Hepatocyte (in vitro differentiated cells): ENCODE measurements around the gene DNER. TPM values are rescaled to one million over a fixed set of nuclear protein-coding genes. Genes with fewer than 3 reads are reported as not detected.

Experiments
- DNase-seq: peaks from one replicate; pipeline ENCODE4 v3.0.0-alpha.2; 2016; ENCODE audit warnings: low spot score
- H2AFZ ChIP-seq: fragments of 200-600 bp; sonication (generic); 2 replicates; pipeline ENCODE4 v1.6.0; 2016; ENCODE audit warnings: antibody characterized with exemption, mild to moderate bottlenecking
- H3K27ac ChIP-seq: fragments of 200-600 bp; sonication (generic); 2 replicates; pipeline ENCODE4 v1.5.1; 2016; ENCODE audit warnings: mild to moderate bottlenecking
- H3K27me3 ChIP-seq: fragments of 200-600 bp; sonication (generic); 2 replicates; pipeline ENCODE4 v1.6.1; 2016
- H3K36me3 ChIP-seq: fragments of 200-600 bp; sonication (generic); replicated peaks from 2 replicates; pipeline ENCODE4 v1.5.1; 2016; ENCODE audit warnings: low read depth; ENCODE audit not compliant: insufficient read depth
- H3K4me1 ChIP-seq: fragments of 200-600 bp; sonication (generic); 2 replicates; pipeline ENCODE4 v1.5.1; 2016; ENCODE audit warnings: mild to moderate bottlenecking, moderate library complexity; ENCODE audit not compliant: insufficient read depth
- H3K4me2 ChIP-seq: fragments of 200-600 bp; sonication (generic); 2 replicates; pipeline ENCODE4 v1.6.0; 2016
- H3K4me3 ChIP-seq: fragments of 200-600 bp; sonication (generic); 2 replicates; pipeline ENCODE4 v1.5.1; 2016; ENCODE audit warnings: mild to moderate bottlenecking
- H3K79me2 ChIP-seq: fragments of 200-600 bp; sonication (generic); 2 replicates; pipeline ENCODE4 v1.6.0; 2017; ENCODE audit warnings: mild to moderate bottlenecking
- H3K9me2 ChIP-seq: fragments of 200-600 bp; sonication (generic); replicated peaks from 2 replicates; pipeline ENCODE4 v1.6.0; 2017; ENCODE audit warnings: mild to moderate bottlenecking; ENCODE audit not compliant: insufficient read depth
- H3K9me3 ChIP-seq: fragments of 200-600 bp; sonication (generic); 2 replicates; pipeline ENCODE4 v1.5.1; 2016; ENCODE audit warnings: low read depth, mild to moderate bottlenecking
- H4K20me1 ChIP-seq: fragments of 200-600 bp; sonication (generic); 2 replicates; pipeline ENCODE4 v1.6.0; 2016; ENCODE audit warnings: mild to moderate bottlenecking; ENCODE audit not compliant: insufficient read depth, poor library complexity, severe bottlenecking
- CTCF ChIP-seq: fragments of 200-600 bp; sonication (generic); IDR thresholded peaks from 2 replicates; pipeline ENCODE4 v1.5.1; 2016; ENCODE audit warnings: antibody characterized with exemption, mild to moderate bottlenecking; ENCODE audit not compliant: poor library complexity
- EZH2 ChIP-seq: fragments of 200-600 bp; sonication (generic); IDR thresholded peaks from 2 replicates; pipeline ENCODE4 v1.6.1; 2016; ENCODE audit warnings: antibody characterized with exemption, mild to moderate bottlenecking, borderline replicate concordance
- EZH2phosphoT487 ChIP-seq: fragments of 200-600 bp; sonication (generic); IDR thresholded peaks from one replicate; pipeline ENCODE4 v1.6.1; 2018; ENCODE audit warnings: antibody characterized with exemption, mild to moderate bottlenecking, low read depth, moderate library complexity; ENCODE audit not compliant: unreplicated experiment, severe bottlenecking
- WGBS: methylation state at CpG from one replicate; pipeline ENCODE4 v1.1.6; 2016; ENCODE audit warnings: low lambda C conversion rate; ENCODE audit errors: missing lambda C conversion rate; 5-methylcytosine and 5-hydroxymethylcytosine counted together
- polyA plus RNA-seq: library from polyadenylated mRNA; unstranded; fragments of >200 nt; fragmentation: Nextera tagmentation; extraction: Ambion mirVana; gene quantifications from 2 replicates; pipeline ENCODE4 v1.2.1, GENCODE V29; 2016
- total RNA-seq: library from RNA; depleted of rRNA; stranded (reverse); fragments of >200 nt; gene quantifications from 2 replicates; pipeline ENCODE4 v1.2.3, GENCODE V29; 2014

Gene DNER
- total and polyA plus RNA-seq, 2 experiments from 2014 or later: 0.37 TPM; not detected in 1

- Histone ChIP-seq H4K20me1 (no peaks in the 10 kb centered on the region), H2AFZ (no peak overlapping the region), H3K4me3 (no peak overlapping the region), H3K36me3 (no peaks in the 10 kb centered on the region), H3K9me3 (no peaks in the 10 kb centered on the region), H3K27me3 (no peaks in the 10 kb centered on the region), H3K4me1 (no peaks in the 10 kb centered on the region), H3K27ac (no peak overlapping the region), H3K4me2 (no peak overlapping the region), H3K9me2 (no peaks in the 10 kb centered on the region), H3K79me2 (no peaks in the 10 kb centered on the region)
- WGBS: 61% methylated on average over 1 of the region's 1 CpG
- DNase-seq: no peak
- no peak for TF ChIP-seq EZH2
- no peak for TF ChIP-seq CTCF
Measured at GRCh38 chr2:229562472-229563127, 151.8 kb downstream of the DNER start.

DNA sequence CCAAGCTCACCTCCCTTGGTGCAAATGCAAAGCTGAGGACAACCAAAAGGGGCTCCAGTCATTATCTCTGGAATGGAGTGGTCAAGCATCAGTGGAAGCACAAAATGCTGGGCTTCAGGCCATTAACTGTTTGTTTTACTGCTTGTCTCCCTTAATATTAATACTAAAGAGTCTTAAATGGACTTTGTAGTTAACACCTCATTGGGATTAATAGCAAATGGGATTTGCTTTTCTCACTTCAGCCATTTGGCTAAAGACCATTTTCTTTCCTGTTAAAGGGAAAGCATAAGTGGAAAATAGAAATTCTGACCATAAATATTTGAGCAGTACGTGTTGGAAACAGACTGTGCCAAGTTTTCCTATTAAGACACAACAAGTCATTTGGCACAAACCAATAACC is 154.4 kb downstream of the DNER start:
- TF ChIP-seq EZH2phosphoT487 (no peak), CTCF (no peak)
- Histone ChIP-seq H3K4me2 (no peak overlapping the region), H3K36me3 (no peaks in the 10 kb centered on the region), H3K4me1 (no peaks in the 10 kb centered on the region), H3K79me2 (no peaks in the 10 kb centered on the region), H3K9me2 (no peaks in the 10 kb centered on the region), H3K27me3 (no peaks in the 10 kb centered on the region), H2AFZ (no peak overlapping the region), H4K20me1 (no peaks in the 10 kb centered on the region), H3K4me3 (no peak overlapping the region), H3K27ac (no peak overlapping the region), H3K9me3 (no peaks in the 10 kb centered on the region)
- 77% methylated on average over 1 of the region's 1 CpG for WGBS
- DNase-seq: no peak

DNA sequence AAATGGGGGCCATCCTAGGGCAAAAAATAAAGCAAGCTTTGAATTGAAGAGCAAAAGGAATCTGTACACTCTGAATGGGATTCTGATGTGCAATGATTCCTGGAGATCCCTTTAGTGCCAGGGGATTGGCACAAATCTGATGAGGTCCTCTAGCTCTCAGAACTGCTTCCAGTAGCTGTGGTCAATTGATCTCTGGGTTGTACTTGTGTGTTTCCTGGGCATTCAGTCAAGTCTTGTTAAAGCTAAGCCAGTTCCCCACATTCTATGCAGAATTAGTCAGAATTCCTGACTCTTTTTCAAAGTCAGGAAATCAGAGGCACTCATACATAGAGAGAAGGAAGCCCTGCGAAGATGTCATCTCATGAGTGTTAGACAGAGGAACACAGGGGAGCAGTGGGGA is 161.3 kb downstream of the DNER start:
- H3K9me3 ChIP-seq: no peaks in the 10 kb centered on the region
- WGBS: 85% methylated on average over 1 of the region's 1 CpG
- no peaks in the 10 kb centered on the region for H3K4me1 ChIP-seq
- TF ChIP-seq EZH2phosphoT487 (no peak), EZH2 (no peak), CTCF (no peak)
- H3K9me2 ChIP-seq: no peaks in the 10 kb centered on the region
- H3K27ac ChIP-seq: no peak overlapping the region
- H3K27me3 ChIP-seq: no peaks in the 10 kb centered on the region
- no peak overlapping the region for H3K4me3 ChIP-seq
- no peak for DNase-seq
- no peaks in the 10 kb centered on the region for H3K36me3 ChIP-seq
- H2AFZ ChIP-seq: no peak overlapping the region
- H3K79me2 ChIP-seq: no peaks in the 10 kb centered on the region
- H3K4me2 ChIP-seq: no peak overlapping the region
- H4K20me1 ChIP-seq: no peaks in the 10 kb centered on the region
